ENCODE measurements around the gene GMPR2. TPM values are rescaled to one million over a fixed set of nuclear protein-coding genes. Genes with fewer than 3 reads are reported as not detected.

The GMPR2 gene
- 10 to 100 TPM; 59.3 to 74.6 (median 66.1) TPM for total RNA-seq

GRCh38 chr14:24232645-24233537, at the start of gene GMPR2:
Gene GMPR2, plus strand, starts transcription at chr14:24232929. Its CDS starts 325 bp downstream, at chr14:24233254.
- Histone ChIP-seq H3K27ac (peak within 1 kb of the TSS; percentile 90 to 92), H3K4me3 (peak within 1 kb of the TSS; percentile 80 to 95 (median 90)), H3K27me3 (no peaks in the 10 kb centered on the region), H3K36me3 (no peaks in the 10 kb centered on the region), H3K9me3 (no peaks in the 10 kb centered on the region), H3K4me1 (peaks cover 5 to 27% of the 10 kb centered on the region in 2 donors)
- intact Hi-C loops (cut with DNase I; ENCODE audit: low total_unique reads), result no loop called here
- TF ChIP-seq POLR2AphosphoS5 (IDR thresholded peaks at IDR 0.05) (peak in 2 of 3 donors; percentile 73 to 76), POLR2A (IDR thresholded peaks at IDR 0.05) (no peak), CTCF (IDR thresholded peaks at IDR 0.05) (no peak)
- no peak for DNase-seq (ENCODE audit: low spot score in 2 of 2)

- Histone ChIP-seq H3K9me3 (no peaks in the 10 kb centered on the region), H3K4me1 (peaks cover 0 to 8% of the 10 kb centered on the region in 2 donors), H3K27ac (no peak overlapping the region), H3K4me3 (no peak overlapping the region), H3K27me3 (no peaks in the 10 kb centered on the region), H3K36me3 (peaks cover 5% of the 10 kb centered on the region)
- no peak for DNase-seq (ENCODE audit: low spot score in 2 of 2)
- intact Hi-C loops (cut with DNase I; ENCODE audit: low total_unique reads), result no loop called here
- no peak for TF ChIP-seq POLR2A (IDR thresholded peaks at IDR 0.05)
- no peak for TF ChIP-seq POLR2AphosphoS5 (IDR thresholded peaks at IDR 0.05)
- no peak for TF ChIP-seq CTCF (IDR thresholded peaks at IDR 0.05)
Measured at GRCh38 chr14:24183014-24183481, 49.7 kb upstream of the GMPR2 start.

DNA sequence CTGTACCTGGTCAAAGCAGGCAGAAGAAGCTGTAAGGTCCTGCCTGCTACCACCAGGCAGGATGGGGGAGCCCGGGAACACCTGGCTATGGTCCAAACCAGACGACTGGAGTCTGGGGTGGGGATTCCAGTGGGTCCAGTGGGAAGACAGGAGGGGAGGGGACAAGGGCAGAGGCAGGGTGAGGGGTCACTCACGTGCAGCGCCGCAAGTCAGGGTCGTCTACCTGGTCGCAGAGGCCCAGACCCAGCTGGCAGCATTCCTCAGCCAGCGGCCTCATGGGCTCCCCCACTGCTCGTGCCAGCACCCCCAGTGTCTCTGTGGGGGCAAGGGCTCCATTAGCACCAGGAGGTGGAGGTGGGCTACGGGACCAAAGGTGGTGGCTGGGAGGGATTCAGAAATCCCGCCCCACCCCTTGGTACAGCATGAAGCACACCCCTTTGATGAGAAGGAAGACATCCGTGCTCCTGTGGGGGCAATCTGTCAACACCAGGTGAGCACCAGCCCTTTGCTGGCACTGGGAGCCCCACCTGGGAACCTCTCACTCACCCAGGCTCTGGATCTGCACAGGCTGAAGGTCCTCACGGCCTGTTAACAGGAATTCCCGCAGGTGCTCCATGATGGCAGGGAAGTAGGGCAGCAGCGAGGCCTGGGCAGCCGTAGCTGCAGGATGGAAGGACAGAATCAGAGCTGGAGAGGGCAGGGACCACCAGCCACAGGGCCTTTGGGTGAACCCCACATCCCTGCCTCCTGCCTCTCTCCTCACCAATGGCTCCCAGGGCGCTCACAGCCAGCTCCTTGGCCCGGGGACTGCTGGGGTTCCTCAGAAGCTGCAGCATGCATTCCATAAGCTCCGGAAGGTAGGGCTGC, 48.4 kb upstream of the GMPR2 start:
- TF ChIP-seq CTCF (IDR thresholded peaks at IDR 0.05) (no peak), POLR2AphosphoS5 (IDR thresholded peaks at IDR 0.05) (no peak), POLR2A (IDR thresholded peaks at IDR 0.05) (no peak)
- Histone ChIP-seq H3K4me1 (peaks cover 0 to 8% of the 10 kb centered on the region in 2 donors), H3K9me3 (no peaks in the 10 kb centered on the region), H3K36me3 (peaks cover 5% of the 10 kb centered on the region), H3K27ac (no peak overlapping the region), H3K27me3 (no peaks in the 10 kb centered on the region), H3K4me3 (no peak overlapping the region)
- DNase-seq (ENCODE audit: low spot score in 2 of 2), result no peak
- intact Hi-C loops (cut with DNase I; ENCODE audit: low total_unique reads), result no loop called here

- peaks cover 5% of the 10 kb centered on the region for H3K36me3 ChIP-seq
- H3K9me3 ChIP-seq, result no peaks in the 10 kb centered on the region
- DNase-seq (ENCODE audit: low spot score in 2 of 2), result no peak
- no peak overlapping the region for H3K4me3 ChIP-seq
- intact Hi-C loops (cut with DNase I; ENCODE audit: low total_unique reads), result no loop called here
- H3K27me3 ChIP-seq, result no peaks in the 10 kb centered on the region
- H3K27ac ChIP-seq, result no peak overlapping the region
- peaks cover 0 to 8% of the 10 kb centered on the region in 2 donors for H3K4me1 ChIP-seq
- TF ChIP-seq POLR2A (IDR thresholded peaks at IDR 0.05), result no peak
- TF ChIP-seq POLR2AphosphoS5 (IDR thresholded peaks at IDR 0.05), result no peak
- no peak for TF ChIP-seq CTCF (IDR thresholded peaks at IDR 0.05)
Measured at GRCh38 chr14:24185026-24185425, 47.7 kb upstream of the GMPR2 start.

All from breast epithelium (tissue), 4 donors.